GM12892 (cell line): Measurements from ENCODE around the gene SHISA3.

Experiments
- POLR2A ChIP-seq: IDR thresholded peaks from 2 replicates; pipeline ENCODE4 v1.6.1; 2011; ENCODE audit warnings: low read depth, low read length, control low read depth
- TAF1 ChIP-seq: IDR thresholded peaks from 2 replicates; pipeline ENCODE4 v1.6.1; 2011; ENCODE audit warnings: low read depth, mild to moderate bottlenecking, control low read depth, low read length, borderline replicate concordance

DNA sequence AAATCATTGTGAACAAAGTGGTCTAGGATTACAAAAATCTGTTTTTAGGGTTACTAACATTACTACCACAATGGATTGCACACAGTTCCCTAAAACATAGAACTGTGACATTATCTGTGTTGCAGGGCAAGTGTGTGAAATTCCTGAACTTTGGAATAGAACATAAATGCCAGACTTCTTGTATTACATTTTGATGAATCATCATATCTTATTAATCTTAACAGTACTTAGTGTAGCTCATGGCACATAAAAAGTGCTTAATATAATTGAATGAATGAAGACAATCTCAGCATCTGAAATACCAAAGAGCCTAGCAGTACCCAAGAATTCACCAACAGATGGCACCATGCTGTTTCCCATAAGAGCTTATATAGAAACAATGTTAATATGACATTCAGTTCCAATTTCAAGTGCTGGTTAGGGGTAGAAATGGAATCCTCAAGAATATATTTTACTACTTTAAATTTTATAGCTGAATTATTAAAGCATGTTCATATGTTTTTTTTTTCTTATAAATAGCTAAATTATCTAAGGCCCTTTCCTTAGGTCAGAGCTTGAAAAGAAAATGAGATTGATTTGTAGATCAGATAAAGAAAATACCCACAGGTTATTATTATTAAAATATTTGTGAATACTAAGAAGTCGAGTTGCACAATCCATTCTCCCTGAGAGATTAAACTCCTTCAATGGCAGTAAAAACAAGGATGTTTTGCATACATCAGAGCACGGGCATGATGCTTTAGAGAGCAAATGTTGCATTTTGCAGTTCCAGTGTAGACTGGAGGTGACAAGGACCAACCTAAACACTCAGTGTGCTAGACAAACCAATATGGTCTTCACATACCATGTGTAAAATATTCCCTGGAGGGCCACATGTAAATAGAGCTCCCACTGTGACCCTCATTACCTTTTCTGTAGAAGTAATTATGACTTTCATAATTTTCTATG lies 25.7 kb upstream of the SHISA3 start:
- TF ChIP-seq POLR2A (no peak), TAF1 (no peak)
